ENCODE results near the gene CYBB. TPM values are rescaled to one million over a fixed set of nuclear protein-coding genes. Genes with fewer than 3 reads are reported as not detected.

Gene CYBB
- total RNA-seq, 1 donor from 2014 or later: not detected

DNA sequence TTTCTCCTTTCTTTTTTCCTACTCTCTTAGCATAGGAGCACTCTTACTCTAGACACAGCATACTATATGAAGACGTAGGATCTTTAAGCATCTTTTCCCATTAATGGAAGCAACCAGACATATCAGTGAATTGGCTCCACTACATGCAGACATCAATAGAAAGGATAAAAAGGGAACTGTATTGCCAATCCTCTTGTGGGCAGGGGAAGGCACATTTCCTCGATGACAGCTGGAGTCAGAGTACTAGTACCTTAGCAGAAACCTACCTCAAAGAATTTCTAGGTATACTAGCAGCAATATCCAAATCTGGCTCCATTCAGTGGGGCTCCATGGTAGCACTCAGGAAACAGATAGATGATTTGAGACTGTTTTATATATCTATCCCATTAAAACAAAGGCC is 20.1 kb downstream of the CYBB start:
- DNase-seq (ENCODE audit: low read depth): no peak
- no peak overlapping the region for H3K4me3 ChIP-seq (ENCODE audit: low read depth, low read length)
- TF ChIP-seq, protein P1, sequence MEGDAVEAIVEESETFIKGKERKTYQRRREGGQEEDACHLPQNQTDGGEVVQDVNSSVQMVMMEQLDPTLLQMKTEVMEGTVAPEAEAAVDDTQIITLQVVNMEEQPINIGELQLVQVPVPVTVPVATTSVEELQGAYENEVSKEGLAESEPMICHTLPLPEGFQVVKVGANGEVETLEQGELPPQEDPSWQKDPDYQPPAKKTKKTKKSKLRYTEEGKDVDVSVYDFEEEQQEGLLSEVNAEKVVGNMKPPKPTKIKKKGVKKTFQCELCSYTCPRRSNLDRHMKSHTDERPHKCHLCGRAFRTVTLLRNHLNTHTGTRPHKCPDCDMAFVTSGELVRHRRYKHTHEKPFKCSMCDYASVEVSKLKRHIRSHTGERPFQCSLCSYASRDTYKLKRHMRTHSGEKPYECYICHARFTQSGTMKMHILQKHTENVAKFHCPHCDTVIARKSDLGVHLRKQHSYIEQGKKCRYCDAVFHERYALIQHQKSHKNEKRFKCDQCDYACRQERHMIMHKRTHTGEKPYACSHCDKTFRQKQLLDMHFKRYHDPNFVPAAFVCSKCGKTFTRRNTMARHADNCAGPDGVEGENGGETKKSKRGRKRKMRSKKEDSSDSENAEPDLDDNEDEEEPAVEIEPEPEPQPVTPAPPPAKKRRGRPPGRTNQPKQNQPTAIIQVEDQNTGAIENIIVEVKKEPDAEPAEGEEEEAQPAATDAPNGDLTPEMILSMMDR (conservative IDR thresholded peaks at IDR 0.05; ENCODE audit: low read depth, low read length): no peak

DNA sequence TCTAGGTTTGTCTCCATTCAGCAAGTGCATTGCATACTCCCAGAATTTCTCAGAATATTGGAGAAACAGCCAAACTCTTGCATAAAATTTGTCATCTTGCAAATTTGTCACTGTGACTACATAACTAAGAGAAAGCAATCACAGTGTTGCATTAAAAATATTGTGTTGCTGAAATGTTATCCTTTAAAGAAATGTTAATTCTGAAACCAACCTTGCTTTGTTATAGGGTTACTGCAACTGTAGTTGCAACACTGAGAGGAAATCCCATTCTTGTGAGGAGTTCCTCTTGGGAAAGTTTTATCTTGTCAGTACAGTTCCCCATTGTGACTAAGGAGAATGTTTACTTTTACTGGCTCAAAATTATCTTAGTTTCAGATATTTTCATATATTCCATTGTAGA is 20.9 kb downstream of the CYBB start:
- DNase-seq (ENCODE audit: low read depth): no peak
- no peak overlapping the region for H3K4me3 ChIP-seq (ENCODE audit: low read depth, low read length)
- TF ChIP-seq, protein P1 (conservative IDR thresholded peaks at IDR 0.05; ENCODE audit: low read depth, low read length): no peak

DNA sequence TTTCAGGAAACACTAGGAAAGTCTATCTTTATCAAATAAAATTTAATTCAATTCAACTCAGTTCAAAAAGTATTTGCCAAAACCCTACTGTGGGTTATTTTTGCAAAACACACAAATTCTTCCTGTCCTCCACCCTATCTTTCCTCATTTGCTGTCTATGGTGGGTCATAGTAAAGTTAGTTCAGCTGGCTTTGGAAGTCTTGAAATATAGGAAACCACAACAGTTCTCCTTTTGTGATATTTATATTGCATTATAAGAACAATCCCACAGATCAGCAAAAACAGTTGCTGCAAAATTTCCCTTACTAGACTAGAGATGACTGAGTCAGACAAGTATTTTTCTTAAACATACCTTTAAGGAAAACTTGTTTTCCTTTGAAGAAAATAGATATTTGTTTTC is 22.2 kb downstream of the CYBB start:
- TF ChIP-seq, protein P1 (conservative IDR thresholded peaks at IDR 0.05; ENCODE audit: low read depth, low read length): no peak
- DNase-seq (ENCODE audit: low read depth): no peak
- H3K4me3 ChIP-seq (ENCODE audit: low read depth, low read length): no peak overlapping the region

DNA sequence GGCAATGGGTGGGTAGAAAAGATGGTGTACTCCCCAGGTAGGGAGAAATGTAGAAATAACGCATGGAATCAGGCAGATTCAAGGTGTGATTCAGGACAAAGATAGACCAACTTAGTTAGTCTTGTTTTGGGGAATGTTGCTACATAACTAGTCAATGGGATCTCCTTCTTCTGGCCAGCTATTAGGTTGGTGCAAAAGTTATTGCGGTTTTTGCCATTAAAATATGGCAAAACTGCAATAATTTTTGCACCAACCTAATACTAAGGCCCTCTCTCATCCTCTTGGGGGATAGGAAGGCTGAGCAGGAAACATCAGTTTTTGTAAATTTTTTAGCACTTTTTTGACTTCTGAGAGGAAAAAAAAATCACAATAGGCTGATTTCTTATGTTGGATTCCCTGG is 23.2 kb downstream of the CYBB start:
- TF ChIP-seq, protein P1 (conservative IDR thresholded peaks at IDR 0.05; ENCODE audit: low read depth, low read length): no peak
- DNase-seq (ENCODE audit: low read depth): no peak
- no peak overlapping the region for H3K4me3 ChIP-seq (ENCODE audit: low read depth, low read length)

DNA sequence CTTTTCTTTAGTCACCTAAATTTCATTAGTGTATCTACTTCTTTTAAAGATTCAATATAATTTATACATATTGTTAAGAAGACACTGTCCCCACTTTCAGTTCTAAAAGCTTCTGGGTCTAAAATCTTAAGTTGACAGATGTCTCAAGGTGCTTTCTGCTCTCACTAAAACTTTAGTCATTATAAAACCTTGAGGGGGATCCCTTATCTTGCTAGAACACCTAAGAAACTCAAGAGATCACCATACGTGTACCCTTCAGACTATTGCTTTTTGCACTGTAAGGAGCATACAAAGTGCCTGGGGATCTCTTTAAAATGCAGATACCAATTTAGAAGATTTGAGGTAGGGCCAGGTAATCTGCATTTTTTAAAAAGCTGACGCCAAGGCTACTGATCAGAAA is 30.1 kb downstream of the CYBB start:
- DNase-seq (ENCODE audit: low read depth): no peak
- no peak overlapping the region for H3K4me3 ChIP-seq (ENCODE audit: low read depth, low read length)
- TF ChIP-seq, protein P1 (conservative IDR thresholded peaks at IDR 0.05; ENCODE audit: low read depth, low read length): no peak

DNA sequence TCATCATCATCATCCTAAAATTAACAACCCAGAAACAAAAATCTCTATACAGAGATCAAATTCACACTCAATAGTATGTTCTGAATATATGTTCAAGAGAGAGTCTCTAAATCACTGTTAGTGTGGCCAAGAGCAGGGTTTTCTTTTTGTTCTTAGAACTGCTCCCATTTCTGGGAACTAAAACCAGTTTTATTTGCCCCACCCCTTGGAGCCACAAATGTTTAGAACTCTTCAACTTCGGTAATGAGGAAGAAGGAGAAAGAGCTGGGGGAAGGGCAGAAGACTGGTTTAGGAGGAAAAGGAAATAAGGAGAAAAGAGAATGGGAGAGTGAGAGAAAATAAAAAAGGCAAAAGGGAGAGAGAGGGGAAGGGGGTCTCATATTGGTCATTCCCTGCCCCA is 32.3 kb downstream of the CYBB start:
- no peak overlapping the region for H3K4me3 ChIP-seq (ENCODE audit: low read depth, low read length)
- DNase-seq (ENCODE audit: low read depth): no peak
- TF ChIP-seq, protein P1 (conservative IDR thresholded peaks at IDR 0.05; ENCODE audit: low read depth, low read length): no peak

DNA sequence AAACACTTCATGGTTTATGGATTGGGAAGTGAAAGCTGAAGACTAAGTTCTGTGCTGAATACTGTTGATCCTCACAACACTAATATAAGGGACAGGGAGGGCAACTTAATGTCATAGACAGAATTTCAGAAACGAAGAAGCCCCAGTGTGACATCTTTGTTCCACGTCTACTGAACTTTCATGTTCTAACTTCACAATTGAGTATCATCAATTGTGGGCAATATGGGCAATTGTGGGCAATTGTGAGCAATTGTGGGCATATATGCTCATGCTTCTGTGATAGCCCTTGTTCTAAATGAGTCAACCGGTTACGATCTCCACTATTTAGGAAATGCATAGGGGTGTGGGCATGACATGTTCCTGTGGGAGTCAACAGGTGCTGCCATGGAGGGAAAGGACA is 33.7 kb downstream of the CYBB start:
- TF ChIP-seq, protein P1 (conservative IDR thresholded peaks at IDR 0.05; ENCODE audit: low read depth, low read length): no peak
- H3K4me3 ChIP-seq (ENCODE audit: low read depth, low read length): no peak overlapping the region
- no peak for DNase-seq (ENCODE audit: low read depth)

Measured in epithelial cell of proximal tubule (primary cell).